ENCODE data around the gene HTR4. TPM values are rescaled to one million over a fixed set of nuclear protein-coding genes. Genes with fewer than 3 reads are reported as not detected.

The HTR4 gene
- total and polyA plus RNA-seq, 2 donors (not counting 1 experiment from before 2014, with no cell fraction given), result not detected

DNA sequence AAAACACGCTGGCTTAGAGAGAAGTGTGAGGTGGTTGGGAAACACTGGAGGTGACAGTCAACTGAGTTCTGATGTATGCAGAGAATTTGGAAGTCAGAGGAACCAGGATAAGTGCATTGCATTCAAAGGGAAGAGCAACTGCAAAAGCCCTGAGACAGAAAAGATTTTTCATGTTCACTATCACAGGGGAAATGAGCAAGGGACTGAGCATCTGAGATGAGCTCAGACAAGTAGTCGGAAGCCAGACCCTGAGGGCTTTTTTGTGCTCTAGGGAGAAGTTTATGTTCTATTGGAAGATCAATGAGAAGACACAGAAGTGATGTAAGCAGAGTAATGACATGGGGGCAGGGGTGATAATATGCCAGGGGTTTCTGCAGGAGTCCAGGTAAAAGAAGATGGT is 97.5 kb downstream of the HTR4 start:
- no peak for DNase-seq (ENCODE audit: low read depth in 2 of 2)
- Histone ChIP-seq H2AFZ (ENCODE audit: low read length) (no peak overlapping the region), H4K20me1 (ENCODE audit: control insufficient read depth, extremely low read depth, insufficient read depth, low read length) (no peaks in the 10 kb centered on the region), H3K9me3 (ENCODE audit: control insufficient read depth, insufficient read depth, low read depth, low read length) (no peaks in the 10 kb centered on the region), H3K27ac (ENCODE audit: insufficient read depth, low read length) (no peak overlapping the region), H3K4me1 (ENCODE audit: control insufficient read depth, extremely low read depth, insufficient read depth, low read length) (no peaks in the 10 kb centered on the region), H3K4me2 (ENCODE audit: extremely low read depth, insufficient read depth, low read length) (no peak overlapping the region), H3K4me3 (replicated peaks in 1 of 4; ENCODE audit: control extremely low read depth in 1 of 4, insufficient read depth in 1 of 4, low read depth in 3 of 4, low read length in 4 of 4) (no peak overlapping the region), H3K27me3 (ENCODE audit: control insufficient read depth, insufficient read depth, low read length) (no peaks in the 10 kb centered on the region), H3K36me3 (ENCODE audit: control insufficient read depth, insufficient read depth, low read length) (no peaks in the 10 kb centered on the region), H3K79me2 (ENCODE audit: control insufficient read depth, insufficient read depth, low read length) (no peaks in the 10 kb centered on the region), H3K9ac (ENCODE audit: insufficient read depth, low read length) (no peak overlapping the region)
- no peak for TF ChIP-seq EZH2 (IDR thresholded peaks at IDR 0.05; ENCODE audit: low read length, missing control alignments)
- TF ChIP-seq, protein P1, sequence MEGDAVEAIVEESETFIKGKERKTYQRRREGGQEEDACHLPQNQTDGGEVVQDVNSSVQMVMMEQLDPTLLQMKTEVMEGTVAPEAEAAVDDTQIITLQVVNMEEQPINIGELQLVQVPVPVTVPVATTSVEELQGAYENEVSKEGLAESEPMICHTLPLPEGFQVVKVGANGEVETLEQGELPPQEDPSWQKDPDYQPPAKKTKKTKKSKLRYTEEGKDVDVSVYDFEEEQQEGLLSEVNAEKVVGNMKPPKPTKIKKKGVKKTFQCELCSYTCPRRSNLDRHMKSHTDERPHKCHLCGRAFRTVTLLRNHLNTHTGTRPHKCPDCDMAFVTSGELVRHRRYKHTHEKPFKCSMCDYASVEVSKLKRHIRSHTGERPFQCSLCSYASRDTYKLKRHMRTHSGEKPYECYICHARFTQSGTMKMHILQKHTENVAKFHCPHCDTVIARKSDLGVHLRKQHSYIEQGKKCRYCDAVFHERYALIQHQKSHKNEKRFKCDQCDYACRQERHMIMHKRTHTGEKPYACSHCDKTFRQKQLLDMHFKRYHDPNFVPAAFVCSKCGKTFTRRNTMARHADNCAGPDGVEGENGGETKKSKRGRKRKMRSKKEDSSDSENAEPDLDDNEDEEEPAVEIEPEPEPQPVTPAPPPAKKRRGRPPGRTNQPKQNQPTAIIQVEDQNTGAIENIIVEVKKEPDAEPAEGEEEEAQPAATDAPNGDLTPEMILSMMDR (conservative IDR thresholded peaks at IDR 0.05 in 1 of 2, IDR thresholded peaks at IDR 0.05 in 1 of 2; ENCODE audit: low read depth in 1 of 2, low read length in 2 of 2), result no peak

DNA sequence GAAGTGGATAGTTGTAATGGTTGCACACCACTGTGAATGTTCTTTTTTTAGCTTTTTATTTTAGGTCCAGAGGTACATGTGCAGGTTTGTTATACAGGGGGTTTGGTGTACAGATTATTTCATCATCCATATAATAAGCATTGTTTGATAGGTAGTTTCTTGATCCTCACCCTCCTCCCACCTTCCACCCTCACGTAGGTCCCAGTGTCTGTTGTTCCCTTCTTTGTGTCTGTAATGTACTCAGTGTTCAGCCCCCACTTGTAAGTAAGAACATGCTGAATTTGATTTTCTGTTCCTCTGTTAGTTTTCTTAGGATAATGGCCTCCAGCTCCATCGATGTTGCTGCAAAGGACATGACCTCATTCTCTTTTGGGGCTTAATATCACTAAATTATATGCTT is 99.7 kb downstream of the HTR4 start:
- no peak overlapping the region for H3K9ac ChIP-seq (ENCODE audit: insufficient read depth, low read length)
- no peak for DNase-seq (ENCODE audit: low read depth in 2 of 2)

DNA sequence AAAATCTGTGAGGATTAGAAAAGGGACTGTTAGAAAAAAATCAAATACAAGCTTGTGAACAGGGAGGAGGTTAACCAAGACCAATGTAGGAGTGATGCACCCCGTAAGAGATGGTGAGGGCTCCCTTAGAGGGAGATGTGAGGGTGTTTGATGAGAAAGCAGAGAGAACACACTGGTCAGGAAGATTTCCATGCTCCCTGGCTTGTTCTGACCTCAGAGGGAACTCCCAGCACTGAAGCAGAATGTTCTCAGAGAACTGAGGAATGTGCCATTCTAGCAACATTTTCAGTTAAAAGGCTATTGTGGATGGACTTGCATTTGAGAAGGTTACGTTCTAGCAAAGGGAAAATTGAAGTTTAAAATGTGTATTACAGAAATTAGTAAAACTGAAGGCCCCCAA is 110.6 kb downstream of the HTR4 start:
- Histone ChIP-seq H4K20me1 (ENCODE audit: control insufficient read depth, extremely low read depth, insufficient read depth, low read length) (no peaks in the 10 kb centered on the region), H3K79me2 (ENCODE audit: control insufficient read depth, insufficient read depth, low read length) (no peaks in the 10 kb centered on the region), H3K9ac (ENCODE audit: insufficient read depth, low read length) (no peak overlapping the region), H2AFZ (ENCODE audit: low read length) (no peak overlapping the region), H3K27ac (ENCODE audit: insufficient read depth, low read length) (no peak overlapping the region), H3K4me1 (ENCODE audit: control insufficient read depth, extremely low read depth, insufficient read depth, low read length) (no peaks in the 10 kb centered on the region), H3K36me3 (ENCODE audit: control insufficient read depth, insufficient read depth, low read length) (no peaks in the 10 kb centered on the region), H3K27me3 (ENCODE audit: control insufficient read depth, insufficient read depth, low read length) (no peaks in the 10 kb centered on the region), H3K4me2 (ENCODE audit: extremely low read depth, insufficient read depth, low read length) (no peak overlapping the region), H3K9me3 (ENCODE audit: control insufficient read depth, insufficient read depth, low read depth, low read length) (no peaks in the 10 kb centered on the region), H3K4me3 (replicated peaks in 1 of 4; ENCODE audit: control extremely low read depth in 1 of 4, insufficient read depth in 1 of 4, low read depth in 3 of 4, low read length in 4 of 4) (no peak overlapping the region)
- no peak for DNase-seq (ENCODE audit: low read depth in 2 of 2)
- TF ChIP-seq EZH2 (IDR thresholded peaks at IDR 0.05; ENCODE audit: low read length, missing control alignments), result no peak
- TF ChIP-seq, protein P1 (conservative IDR thresholded peaks at IDR 0.05 in 1 of 2, IDR thresholded peaks at IDR 0.05 in 1 of 2; ENCODE audit: low read depth in 1 of 2, low read length in 2 of 2), result no peak

More for the DNA sequence above, 99.7 kb downstream of the HTR4 start:
- Histone ChIP-seq H3K27me3 (ENCODE audit: control insufficient read depth, insufficient read depth, low read length) (no peaks in the 10 kb centered on the region), H3K79me2 (ENCODE audit: control insufficient read depth, insufficient read depth, low read length) (no peaks in the 10 kb centered on the region), H4K20me1 (ENCODE audit: control insufficient read depth, extremely low read depth, insufficient read depth, low read length) (no peaks in the 10 kb centered on the region), H3K27ac (ENCODE audit: insufficient read depth, low read length) (no peak overlapping the region), H3K4me1 (ENCODE audit: control insufficient read depth, extremely low read depth, insufficient read depth, low read length) (no peaks in the 10 kb centered on the region), H3K4me2 (ENCODE audit: extremely low read depth, insufficient read depth, low read length) (no peak overlapping the region), H2AFZ (ENCODE audit: low read length) (no peak overlapping the region), H3K36me3 (ENCODE audit: control insufficient read depth, insufficient read depth, low read length) (no peaks in the 10 kb centered on the region), H3K9me3 (ENCODE audit: control insufficient read depth, insufficient read depth, low read depth, low read length) (no peaks in the 10 kb centered on the region), H3K4me3 (replicated peaks in 1 of 4; ENCODE audit: control extremely low read depth in 1 of 4, insufficient read depth in 1 of 4, low read depth in 3 of 4, low read length in 4 of 4) (no peak overlapping the region)
- TF ChIP-seq, protein P1 (conservative IDR thresholded peaks at IDR 0.05 in 1 of 2, IDR thresholded peaks at IDR 0.05 in 1 of 2; ENCODE audit: low read depth in 1 of 2, low read length in 2 of 2), result no peak
- TF ChIP-seq EZH2 (IDR thresholded peaks at IDR 0.05; ENCODE audit: low read length, missing control alignments), result no peak
